PC-3 (cell line): Measurements from ENCODE around the gene CDC40.

Experiments
- EZH2 ChIP-seq: fragments of 300-600 bp; sonication (generic); IDR thresholded peaks from one replicate; pipeline ENCODE4 v1.6.1; 2017; ENCODE audit warnings: antibody characterized with exemption, mild to moderate bottlenecking, low read length; ENCODE audit not compliant: unreplicated experiment
- EZH2phosphoT487 ChIP-seq: fragments of 300-600 bp; sonication (generic); IDR thresholded peaks from 2 replicates; pipeline ENCODE4 v1.6.1; 2018; ENCODE audit warnings: mild to moderate bottlenecking, antibody characterized with exemption, low read length, borderline replicate concordance
- TF ChIP-seq, protein P1 (sequence below): fragments of 300-600 bp; sonication (generic); conservative IDR thresholded peaks from 2 replicates; pipeline ENCODE4 v1.5.1; 2017; ENCODE audit warnings: antibody characterized with exemption, low read depth, mild to moderate bottlenecking, low read length

DNA sequence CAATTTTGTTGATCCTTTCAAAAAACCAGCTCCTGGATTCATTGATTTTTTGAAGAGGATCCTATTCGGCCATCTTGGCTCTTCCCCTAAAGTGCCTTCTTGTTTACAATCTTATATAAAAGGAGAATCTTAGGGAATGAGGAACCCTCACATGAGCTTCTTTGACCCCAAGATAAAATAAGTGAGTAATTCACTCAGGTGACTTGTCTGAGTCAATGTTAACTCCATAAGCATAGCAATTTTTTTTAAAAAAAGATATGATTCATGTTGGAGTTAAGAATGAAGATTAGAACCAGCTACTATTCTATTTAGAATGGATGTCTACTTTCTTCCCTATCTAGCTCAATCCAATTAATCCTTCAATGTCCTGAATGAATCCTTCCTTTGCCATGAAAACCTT lies 21.7 kb upstream of the CDC40 start:
- TF ChIP-seq, protein P1, sequence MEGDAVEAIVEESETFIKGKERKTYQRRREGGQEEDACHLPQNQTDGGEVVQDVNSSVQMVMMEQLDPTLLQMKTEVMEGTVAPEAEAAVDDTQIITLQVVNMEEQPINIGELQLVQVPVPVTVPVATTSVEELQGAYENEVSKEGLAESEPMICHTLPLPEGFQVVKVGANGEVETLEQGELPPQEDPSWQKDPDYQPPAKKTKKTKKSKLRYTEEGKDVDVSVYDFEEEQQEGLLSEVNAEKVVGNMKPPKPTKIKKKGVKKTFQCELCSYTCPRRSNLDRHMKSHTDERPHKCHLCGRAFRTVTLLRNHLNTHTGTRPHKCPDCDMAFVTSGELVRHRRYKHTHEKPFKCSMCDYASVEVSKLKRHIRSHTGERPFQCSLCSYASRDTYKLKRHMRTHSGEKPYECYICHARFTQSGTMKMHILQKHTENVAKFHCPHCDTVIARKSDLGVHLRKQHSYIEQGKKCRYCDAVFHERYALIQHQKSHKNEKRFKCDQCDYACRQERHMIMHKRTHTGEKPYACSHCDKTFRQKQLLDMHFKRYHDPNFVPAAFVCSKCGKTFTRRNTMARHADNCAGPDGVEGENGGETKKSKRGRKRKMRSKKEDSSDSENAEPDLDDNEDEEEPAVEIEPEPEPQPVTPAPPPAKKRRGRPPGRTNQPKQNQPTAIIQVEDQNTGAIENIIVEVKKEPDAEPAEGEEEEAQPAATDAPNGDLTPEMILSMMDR, result no peak
- no peak for TF ChIP-seq EZH2
- TF ChIP-seq EZH2phosphoT487, result no peak
